Stimulated activated CD4-positive, alpha-beta T cell treated with anti-CD3 and anti-CD28 coated beads, Interleukin-15, amount 100 ng/mL, for 1 hour (primary cell): ENCODE measurements around the gene SCAF1.
A peak's percentile ranks its signal among the peaks of the same experiment; 100 is the strongest.

Experiments used
- DNase-seq, 2 donors: peaks; one replicate each; pipeline ENCODE4 v3.0.0-alpha.2; 2020; ENCODE audit warnings: low read depth in 1 of 2, low spot score in 1 of 2

SCAF1 gene, protein sequence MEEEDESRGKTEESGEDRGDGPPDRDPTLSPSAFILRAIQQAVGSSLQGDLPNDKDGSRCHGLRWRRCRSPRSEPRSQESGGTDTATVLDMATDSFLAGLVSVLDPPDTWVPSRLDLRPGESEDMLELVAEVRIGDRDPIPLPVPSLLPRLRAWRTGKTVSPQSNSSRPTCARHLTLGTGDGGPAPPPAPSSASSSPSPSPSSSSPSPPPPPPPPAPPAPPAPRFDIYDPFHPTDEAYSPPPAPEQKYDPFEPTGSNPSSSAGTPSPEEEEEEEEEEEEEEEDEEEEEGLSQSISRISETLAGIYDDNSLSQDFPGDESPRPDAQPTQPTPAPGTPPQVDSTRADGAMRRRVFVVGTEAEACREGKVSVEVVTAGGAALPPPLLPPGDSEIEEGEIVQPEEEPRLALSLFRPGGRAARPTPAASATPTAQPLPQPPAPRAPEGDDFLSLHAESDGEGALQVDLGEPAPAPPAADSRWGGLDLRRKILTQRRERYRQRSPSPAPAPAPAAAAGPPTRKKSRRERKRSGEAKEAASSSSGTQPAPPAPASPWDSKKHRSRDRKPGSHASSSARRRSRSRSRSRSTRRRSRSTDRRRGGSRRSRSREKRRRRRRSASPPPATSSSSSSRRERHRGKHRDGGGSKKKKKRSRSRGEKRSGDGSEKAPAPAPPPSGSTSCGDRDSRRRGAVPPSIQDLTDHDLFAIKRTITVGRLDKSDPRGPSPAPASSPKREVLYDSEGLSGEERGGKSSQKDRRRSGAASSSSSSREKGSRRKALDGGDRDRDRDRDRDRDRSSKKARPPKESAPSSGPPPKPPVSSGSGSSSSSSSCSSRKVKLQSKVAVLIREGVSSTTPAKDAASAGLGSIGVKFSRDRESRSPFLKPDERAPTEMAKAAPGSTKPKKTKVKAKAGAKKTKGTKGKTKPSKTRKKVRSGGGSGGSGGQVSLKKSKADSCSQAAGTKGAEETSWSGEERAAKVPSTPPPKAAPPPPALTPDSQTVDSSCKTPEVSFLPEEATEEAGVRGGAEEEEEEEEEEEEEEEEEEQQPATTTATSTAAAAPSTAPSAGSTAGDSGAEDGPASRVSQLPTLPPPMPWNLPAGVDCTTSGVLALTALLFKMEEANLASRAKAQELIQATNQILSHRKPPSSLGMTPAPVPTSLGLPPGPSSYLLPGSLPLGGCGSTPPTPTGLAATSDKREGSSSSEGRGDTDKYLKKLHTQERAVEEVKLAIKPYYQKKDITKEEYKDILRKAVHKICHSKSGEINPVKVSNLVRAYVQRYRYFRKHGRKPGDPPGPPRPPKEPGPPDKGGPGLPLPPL

DNA sequence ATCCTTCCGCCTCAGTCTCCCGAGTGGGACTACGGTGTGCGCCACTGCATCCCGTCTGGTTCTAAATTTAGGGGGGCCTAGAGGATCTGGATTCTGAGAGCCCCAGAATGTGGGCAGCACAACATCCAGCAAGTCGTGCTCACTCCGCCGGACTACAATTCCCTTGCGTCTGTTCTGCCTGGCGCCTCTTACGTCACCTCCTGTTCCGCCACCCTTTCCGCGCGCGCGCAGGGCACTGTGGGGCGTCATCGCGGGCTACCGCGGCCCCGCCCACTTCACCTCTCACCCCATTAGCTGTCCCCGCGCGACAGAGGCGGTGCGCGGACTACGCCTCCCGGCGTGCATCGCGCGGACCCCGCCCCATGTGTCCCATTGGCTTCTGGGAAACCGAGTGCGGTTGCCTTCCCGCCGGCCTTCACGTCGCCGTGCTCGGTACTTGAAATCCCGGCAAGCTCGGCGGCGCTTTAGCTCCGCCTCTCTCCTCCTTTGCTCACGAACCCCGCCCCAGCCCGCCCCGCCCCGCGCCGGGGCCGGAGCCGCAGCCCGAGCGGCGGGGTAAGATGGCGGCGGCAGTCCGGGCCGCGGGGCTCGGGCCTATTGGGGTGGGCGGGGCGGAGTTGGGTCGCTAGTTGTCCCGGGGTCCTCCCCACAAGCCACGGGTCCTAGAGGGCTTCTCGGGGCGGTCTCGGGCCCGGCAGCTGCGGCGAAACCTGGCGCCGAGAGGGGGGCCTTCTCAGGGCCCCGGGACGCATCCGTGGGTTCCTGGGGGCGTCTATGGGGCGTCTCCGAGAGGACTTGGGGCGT lies at the start of gene SCAF1:
Gene SCAF1 (plus strand): TSS at position 522 of the 804 bp plus-strand sequence. CDS start 2,818 bp downstream, outside the sequence.
- peak; percentile 97 to 99 for DNase-seq

DNA sequence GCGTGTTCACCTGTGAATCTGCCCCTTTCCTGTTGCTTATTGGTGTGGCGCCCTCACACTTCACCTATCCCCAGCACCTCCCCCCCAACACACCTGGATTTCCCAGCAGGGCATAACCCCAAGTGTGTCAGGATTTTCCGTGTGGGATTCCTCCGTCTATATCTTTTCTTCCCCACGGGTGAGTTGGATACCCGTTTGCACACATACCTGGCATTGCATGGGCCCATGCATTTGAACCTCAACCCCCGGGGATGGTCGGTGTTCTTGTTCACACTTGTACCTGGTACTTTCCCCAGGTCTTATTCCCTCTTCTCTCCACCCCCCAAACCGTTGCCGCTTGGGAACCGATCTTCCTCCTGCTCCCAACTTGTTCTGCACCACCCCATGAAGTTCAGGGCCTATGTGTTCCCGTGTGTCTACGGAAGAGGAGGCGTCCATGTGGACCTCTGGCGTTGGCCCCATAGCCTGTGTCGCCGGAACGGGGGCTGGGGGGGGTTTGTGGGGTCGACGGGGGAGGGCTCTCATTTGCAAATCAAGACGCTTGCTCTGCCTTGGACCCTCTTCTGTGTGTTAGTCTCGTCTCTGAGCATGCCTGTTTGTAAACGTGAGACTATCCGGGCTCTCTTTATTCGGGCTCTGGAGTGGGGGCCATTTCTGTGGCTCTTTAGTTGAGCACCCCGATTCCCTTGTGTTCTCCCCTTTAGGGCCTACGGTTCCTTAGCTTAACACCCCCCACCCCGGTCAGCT lies 49.4 kb upstream of the SCAF1 start:
- no peak for DNase-seq

DNA sequence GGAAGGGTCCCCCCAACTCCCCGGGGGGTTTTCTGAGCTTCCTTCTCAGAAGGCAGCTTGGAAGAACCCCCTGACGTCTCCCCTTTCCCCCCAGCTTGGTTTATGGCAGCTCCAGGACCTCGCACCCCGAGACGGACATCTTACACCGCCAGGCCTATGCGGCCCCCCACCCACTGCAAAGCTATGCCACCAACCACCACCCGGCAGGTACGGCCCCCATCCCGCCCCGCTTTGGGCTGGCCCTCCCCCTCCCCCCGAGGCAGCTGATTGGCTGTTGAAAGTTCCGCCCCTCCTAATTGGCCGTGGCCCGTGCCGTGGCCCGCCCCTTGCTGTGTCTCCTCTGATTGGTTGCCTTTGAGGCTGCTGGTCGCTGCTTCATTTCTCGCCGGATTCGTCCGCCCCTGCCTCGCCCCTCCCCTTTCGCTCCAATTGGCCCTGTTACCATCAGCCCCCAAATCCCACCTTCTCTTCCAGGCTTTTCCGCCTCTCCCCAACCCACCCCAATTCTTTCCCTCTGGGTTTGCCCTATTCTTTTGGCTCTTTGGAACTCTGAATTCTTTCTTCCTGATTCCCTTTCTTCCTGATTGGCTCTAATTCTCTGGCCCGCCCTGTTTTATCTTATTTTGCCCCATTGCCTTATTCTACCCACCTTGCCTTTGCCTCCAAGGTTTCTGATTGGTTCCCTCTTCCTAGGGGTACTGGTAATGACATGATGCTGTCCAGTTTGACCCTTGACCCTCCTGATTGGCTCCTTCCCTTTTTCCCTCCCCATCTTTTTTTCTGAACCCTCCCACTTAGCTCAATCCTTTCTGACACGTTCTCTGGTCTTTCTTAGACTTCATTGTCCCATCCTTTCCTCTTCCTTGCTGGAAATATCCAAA lies 48.5 kb upstream of the SCAF1 start:
- DNase-seq: peak; percentile 83 to 89

DNA sequence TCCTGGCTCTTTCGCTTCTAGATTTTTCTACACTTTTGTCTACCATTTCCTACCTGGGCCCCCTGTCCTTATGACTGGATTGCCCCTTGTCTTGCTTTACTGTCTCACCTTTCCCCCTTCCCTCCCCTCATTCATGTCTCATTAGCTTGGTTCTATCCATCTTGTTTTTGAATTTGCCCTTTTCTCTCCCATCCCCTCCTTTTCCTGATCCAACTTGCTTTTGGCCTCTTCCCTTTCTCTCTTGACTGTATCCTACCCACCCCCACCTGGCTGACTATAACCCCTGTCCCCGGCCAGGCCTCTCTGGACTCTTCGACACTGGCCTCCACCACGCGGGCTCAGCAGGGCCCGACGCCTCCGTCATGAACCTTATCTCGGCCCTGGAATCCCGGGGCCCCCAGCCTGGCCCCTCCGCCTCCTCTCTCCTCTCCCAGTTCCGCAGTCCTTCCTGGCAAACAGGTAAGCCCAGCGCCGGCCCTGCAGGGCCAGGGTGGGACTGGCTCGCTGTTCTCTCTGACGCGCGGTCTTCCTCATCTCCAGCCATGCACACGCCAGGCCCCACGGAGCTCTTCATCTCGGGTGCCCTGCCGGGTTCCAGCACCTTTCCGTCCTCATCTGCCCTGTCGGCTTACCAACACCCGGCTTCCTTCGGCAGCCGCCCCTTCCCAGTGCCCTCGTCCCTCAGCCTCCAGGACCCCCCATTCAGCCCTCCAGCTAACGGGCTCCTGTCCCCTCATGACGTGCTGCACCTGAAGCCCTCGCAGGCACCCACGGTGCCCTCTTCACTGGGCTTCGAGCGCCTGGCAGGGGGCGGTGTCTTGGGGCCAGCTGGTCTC lies 47.6 kb upstream of the SCAF1 start:
- DNase-seq: no peak

DNA sequence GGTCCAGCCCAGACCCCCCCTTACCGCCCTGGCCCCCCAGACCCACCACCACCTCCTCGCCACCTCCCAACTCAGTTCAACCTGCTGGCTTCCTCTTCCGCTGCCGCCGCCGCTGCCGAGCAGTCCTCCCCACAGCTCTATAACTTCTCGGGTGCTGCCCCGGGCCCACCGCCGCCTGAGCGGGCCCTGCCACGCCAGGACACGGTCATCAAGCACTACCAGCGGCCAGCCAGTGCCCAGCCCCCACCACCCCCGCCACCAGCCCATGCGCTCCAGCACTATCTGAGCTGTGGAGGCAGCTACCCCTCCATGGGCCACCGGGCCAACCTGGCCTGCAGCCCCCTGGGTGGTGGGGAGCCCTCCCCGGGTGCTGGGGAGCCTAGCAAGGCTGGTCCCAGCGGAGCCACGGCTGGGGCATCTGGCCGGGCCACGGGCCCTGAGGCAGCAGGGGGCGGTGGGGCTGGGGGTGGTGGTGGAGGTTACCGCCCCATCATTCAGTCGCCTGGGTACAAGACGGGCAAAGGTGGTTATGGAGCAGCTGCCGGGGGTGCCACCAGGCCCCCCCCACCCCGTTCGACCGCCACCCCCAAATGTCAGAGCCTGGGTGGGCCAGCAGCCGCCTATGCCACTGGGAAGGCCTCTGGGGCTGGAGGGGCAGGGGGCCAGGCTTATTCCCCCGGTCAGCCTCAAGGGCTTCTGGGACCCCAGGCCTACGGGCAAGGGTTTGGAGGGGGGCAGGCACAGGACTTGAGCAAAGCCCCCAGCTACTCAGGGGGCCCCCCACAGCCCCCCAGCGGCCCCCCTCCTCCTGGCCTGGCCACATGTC lies 46.8 kb upstream of the SCAF1 start:
- DNase-seq: no peak

DNA sequence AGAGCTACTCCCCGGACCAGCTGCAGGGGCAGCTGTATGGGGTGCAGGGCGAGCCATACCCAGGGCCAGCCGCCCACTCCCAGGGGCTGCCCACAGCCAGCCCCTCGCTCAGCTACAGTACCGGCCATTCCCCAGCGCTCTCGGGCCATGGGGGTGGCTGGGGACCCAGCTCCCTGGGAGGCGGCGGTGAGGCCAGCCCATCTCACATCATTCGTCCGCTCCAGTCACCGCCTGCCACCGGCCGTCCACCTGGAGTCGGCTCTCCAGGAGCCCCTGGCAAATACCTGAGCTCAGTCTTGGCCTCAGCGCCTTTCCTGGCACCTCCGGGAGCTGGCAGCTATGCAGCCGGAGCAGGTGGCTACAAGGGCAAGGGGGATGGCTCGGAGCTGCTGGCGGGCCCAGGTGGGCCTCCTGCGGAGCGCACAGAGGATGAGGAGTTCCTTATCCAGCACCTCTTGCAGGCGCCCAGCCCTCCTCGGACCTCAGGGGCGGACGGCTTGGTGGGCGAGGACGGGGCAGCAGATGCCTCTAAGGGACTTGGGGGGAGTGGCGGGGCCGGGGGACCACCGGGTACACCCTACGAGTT lies 46.1 kb upstream of the SCAF1 start:
- no peak for DNase-seq

DNA sequence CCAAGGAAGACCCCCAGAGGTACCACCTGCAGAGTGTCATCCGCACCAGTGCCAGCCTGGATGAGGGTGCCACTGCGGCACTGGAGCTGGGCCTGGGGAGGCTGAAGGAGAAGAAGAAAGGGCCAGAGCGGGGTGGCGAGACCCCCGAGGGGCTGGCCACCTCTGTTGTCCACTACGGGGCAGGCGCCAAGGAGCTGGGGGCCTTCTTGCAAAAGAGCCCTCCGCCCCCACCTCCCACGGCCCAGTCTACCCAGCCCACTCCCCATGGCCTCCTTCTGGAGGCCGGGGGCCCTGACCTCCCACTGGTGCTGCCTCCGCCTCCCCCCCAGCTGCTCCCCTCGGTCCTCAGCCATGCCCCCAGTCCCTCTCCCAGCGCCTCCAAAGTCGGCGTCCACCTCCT lies 45.6 kb upstream of the SCAF1 start:
- DNase-seq: no peak

DNA sequence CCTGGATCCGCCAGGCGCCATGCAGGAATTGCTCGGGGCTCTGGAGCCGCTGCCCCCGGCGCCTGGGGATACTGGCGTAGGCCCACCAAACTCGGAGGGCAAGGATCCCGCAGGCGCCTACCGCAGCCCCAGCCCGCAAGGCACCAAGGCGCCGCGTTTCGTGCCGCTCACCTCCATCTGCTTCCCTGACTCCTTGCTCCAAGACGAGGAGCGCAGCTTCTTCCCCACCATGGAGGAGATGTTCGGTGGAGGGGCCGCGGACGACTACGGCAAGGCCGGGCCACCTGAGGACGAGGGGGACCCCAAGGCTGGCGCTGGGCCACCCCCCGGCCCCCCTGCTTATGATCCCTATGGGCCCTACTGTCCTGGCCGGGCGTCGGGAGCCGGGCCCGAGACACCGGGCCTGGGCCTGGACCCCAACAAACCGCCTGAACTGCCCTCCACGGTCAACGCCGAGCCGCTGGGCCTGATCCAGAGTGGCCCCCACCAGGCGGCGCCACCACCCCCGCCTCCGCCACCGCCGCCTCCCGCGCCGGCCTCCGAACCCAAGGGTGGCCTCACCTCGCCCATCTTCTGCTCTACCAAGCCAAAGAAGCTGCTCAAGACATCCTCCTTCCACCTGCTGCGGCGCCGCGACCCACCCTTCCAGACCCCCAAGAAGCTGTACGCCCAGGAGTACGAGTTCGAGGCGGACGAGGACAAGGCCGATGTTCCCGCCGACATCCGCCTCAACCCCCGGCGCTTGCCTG lies 44.9 kb upstream of the SCAF1 start:
- DNase-seq: no peak

DNA sequence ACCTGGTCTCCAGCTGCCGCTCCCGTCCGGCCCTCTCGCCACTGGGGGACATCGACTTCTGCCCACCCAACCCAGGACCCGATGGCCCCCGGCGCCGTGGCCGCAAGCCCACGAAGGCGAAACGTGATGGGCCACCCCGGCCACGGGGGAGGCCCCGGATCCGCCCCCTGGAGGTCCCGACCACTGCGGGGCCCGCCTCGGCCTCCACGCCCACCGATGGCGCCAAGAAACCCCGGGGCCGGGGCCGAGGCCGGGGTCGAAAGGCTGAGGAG lies 44.4 kb upstream of the SCAF1 start:
- no peak for DNase-seq

DNA sequence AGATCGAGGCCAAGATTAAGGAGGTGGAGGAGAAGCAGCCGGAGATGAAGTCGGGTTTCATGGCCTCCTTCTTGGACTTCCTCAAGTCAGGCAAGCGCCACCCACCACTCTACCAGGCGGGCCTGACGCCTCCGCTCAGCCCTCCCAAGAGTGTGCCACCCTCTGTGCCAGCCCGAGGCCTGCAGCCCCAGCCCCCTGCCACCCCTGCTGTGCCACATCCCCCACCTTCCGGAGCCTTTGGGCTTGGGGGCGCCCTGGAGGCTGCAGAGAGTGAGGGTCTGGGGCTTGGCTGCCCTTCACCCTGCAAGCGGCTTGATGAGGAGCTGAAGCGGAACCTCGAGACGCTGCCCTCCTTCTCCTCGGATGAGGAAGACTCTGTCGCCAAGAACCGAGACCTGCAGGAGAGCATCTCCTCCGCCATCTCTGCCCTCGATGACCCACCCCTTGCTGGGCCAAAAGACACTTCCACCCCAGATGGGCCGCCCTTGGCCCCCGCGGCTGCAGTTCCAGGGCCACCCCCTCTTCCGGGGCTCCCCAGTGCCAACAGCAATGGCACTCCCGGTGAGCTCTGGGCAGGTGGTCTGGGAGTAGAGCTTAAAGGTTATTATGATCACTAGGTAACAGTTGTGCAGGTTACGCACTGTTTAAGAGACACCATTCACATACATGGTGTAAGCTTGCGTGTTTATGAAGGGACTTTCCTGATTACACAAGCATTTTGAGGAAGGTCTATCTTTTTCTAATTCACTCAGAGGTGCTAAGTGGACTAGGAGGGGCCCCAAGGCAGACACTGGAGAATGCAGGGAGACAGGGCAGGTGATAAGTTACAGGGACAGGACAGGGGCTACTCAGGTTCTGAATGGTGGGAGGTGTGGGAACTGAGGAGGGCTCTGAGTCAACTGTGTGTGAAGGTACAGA lies 42.4 kb upstream of the SCAF1 start:
- DNase-seq: no peak

DNA sequence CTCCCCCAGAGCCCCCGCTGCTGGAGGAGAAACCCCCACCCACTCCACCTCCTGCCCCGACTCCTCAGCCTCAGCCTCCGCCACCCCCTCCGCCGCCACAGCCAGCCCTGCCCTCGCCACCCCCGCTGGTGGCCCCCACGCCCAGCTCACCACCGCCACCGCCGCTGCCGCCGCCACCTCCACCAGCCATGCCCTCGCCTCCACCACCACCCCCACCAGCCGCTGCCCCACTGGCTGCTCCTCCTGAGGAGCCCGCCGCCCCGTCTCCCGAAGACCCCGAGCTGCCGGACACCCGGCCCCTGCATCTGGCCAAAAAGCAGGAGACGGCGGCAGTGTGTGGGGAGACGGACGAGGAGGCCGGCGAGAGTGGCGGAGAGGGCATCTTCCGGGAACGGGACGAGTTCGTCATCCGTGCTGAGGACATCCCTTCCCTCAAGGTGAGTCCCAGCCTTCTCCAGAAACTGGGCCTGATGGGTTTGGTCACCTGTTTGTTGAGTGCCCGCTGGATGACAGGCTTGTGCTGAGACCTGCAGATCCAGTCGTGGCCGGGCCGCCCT lies 40.4 kb upstream of the SCAF1 start:
- no peak for DNase-seq

DNA sequence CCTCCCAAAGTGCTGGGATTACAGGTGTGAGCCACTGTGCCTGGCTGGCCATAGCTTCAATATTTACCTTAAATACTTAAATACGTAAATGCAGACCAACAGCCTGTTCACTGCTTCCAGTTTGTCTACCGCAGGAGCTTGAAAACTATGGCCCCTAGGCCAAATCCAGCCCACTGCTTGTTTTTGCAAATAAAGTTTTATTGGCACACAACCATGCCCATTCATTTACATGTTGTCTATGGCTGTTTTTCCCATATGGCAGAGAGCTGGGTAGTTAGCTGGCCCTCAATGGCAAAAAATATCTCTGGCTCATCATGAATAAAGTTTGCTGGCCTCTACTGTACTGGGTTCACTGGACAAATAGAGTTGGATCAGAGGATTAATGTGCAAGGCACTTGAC lies 39.2 kb upstream of the SCAF1 start:
- no peak for DNase-seq

DNA sequence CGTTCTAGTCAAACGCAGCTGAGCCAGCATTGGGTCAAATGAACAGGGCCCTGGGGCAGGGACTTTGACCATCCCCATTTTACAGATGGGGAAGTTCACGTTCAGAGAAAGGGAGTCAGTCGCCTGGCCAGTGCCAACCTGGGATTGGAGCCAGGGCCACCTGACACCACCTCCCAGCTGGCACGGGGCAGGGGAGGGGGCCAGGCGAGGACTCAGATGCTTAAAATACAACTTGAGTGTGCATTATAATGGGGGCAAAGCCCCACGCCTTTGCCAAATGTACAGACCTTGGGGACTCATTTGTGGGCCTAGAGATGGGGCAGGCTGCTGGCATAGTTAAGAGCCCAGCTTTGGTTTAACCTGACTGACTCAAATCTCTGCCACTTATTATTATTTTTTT lies 36.4 kb upstream of the SCAF1 start:
- DNase-seq: no peak

DNA sequence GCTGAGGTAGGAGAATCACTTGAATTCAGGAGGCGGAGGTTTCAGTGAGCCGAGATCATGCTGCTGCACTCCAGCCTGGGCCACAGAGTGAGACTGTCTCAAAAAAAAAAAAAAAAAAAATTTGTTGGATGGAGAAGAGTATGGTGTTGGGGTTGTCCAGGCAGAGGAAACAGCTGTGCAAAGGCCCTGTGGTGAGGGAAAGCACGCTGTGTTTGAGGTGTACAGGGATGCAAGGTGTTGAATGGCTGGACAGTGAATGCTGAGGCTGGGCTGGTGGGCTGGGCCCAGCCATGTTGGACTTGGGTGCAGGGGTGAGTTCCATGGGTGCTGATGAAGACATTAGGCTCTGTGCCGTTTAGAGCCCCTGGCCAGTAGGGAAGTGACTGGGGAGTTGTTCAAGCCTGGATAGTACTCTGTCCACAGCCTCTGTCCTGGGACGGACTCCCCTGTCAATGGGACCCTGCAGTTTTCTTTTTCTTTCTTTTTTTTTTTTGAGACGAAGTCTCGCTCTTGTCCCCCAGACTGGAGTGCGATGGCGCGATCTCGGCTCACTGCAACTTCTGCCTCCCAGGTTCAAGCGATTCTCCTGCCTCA lies 32.4 kb upstream of the SCAF1 start:
- no peak for DNase-seq

DNA sequence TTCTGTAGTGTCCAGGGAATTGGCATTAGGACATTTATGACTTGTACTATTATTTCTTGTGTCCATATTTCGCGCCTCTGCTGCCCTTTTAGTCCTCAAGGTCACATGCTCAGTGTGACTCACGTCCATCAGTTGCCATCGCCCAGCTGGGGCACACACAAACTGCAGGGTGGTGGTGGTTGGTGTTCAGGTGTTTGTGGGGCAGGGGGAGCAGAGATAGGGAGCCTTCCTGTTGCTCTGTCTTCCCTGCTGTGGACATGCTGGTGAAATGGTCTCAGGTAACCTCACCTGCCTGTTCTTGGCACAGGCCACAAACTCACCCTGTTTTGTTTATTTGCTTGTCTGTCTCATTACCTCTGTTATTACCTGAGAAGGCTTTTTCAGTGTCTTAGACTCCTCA lies 28.6 kb upstream of the SCAF1 start:
- DNase-seq: no peak
